ENCODE results near the gene IFNL4. TPM values are rescaled to one million over a fixed set of nuclear protein-coding genes. Genes with fewer than 3 reads are reported as not detected.
A peak's percentile ranks its signal among the peaks of the same experiment; 100 is the strongest.

Gene IFNL4
- total and polyA plus RNA-seq, 8 donors: not detected

DNA sequence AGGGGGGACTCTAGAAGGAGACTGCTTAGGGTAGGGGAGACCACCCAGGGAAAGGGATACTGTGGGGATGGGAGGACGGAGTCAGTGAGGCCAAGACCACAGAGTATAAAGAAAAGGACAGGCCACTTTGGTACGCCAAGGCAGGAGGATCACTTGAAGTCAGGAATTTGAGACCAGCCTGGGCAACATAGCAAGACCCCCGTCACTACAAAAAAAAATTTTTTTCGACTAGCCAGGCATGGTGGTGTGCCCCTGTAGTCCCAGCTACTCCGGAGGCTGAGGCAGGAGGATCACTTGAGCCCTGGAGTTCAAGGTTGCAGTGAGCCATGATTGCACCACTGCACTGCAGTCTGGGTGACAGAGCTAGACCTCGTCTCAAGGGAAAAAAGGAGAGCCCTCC, 10.4 kb downstream of the IFNL4 start:
- TF ChIP-seq, protein P1, sequence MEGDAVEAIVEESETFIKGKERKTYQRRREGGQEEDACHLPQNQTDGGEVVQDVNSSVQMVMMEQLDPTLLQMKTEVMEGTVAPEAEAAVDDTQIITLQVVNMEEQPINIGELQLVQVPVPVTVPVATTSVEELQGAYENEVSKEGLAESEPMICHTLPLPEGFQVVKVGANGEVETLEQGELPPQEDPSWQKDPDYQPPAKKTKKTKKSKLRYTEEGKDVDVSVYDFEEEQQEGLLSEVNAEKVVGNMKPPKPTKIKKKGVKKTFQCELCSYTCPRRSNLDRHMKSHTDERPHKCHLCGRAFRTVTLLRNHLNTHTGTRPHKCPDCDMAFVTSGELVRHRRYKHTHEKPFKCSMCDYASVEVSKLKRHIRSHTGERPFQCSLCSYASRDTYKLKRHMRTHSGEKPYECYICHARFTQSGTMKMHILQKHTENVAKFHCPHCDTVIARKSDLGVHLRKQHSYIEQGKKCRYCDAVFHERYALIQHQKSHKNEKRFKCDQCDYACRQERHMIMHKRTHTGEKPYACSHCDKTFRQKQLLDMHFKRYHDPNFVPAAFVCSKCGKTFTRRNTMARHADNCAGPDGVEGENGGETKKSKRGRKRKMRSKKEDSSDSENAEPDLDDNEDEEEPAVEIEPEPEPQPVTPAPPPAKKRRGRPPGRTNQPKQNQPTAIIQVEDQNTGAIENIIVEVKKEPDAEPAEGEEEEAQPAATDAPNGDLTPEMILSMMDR (IDR thresholded peaks at IDR 0.05): no peak
- TF ChIP-seq POLR2A (IDR thresholded peaks at IDR 0.05): no peak
- TF ChIP-seq EP300 (IDR thresholded peaks at IDR 0.05): no peak
- no peak for TF ChIP-seq POLR2AphosphoS5 (IDR thresholded peaks at IDR 0.05)
- peaks cover 0 to 37% (median 0%) of the 10 kb centered on the region in 3 donors for H3K27me3 ChIP-seq
- no peaks in the 10 kb centered on the region for H3K9me3 ChIP-seq
- H3K4me1 ChIP-seq: peaks cover 7 to 11% (median 9%) of the 10 kb centered on the region in 4 donors
- H3K36me3 ChIP-seq: no peaks in the 10 kb centered on the region
- DNase-seq: no peak
- H3K4me3 ChIP-seq: no peak overlapping the region
- peak overlapping the region; percentile 15 to 72 (median 59) for H3K27ac ChIP-seq
- intact Hi-C loops (cut with DNase I; ENCODE audit: low total_unique reads): no loop called here
- whole genome bisulfite sequencing, 5 donors: 81 to 92% (median 86%) methylated on average over 6 of the region's 6 CpGs

DNA sequence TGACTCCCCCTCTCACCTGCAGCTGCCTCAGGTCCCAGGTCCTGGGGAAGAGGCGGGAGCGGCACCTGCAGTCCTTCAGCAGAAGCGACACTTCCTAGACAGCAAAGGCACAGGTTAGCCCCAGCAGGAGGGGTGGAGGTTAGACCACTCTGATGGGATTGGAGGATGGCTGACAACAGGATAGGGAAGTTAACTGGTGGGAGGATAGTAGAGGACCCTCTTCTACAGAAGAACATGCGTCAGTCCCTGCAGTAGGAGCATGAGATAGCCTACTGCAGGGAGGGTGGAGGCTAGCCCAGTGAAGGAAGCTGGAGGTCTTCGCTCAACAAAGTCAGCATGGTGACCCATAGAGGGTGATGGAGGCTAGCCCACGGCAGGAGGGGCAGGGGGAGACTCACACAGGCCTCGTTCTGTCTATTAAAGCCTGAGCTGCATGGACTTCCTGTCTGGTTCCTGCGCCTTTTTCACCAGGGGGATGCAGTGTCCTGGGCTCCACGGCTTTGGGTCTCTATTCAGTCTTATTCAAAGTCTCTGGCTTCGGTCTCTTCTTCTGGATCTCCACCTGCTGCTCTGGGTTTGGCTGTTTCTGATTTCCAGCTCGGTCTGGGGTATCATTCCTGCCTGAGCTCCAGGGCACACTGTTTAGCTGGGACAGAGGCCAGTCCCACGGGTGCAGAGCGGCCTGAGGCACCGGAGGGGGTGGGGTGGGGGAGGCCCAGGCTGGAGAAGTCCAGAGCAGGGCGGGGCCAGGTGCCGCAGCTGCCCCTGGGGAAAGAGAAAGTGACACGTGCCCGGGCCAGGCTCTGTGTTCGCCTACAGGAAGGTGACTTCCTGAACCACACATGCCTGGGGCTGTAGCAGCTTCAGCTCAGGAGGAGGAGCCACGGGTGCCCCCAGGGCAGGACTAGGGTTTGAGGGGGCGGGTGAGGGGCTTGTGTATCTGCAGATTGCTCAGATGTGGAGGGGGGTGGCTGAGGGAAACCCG, 11.2 kb downstream of the IFNL4 start:
- Histone ChIP-seq H3K4me1 (peaks cover 7 to 11% (median 9%) of the 10 kb centered on the region in 4 donors), H3K27me3 (peaks cover 0 to 35% (median 0%) of the 10 kb centered on the region in 3 donors), H3K4me3 (peak overlapping the region in 1 of 4 donors; percentile 16), H3K9me3 (no peaks in the 10 kb centered on the region), H3K27ac (peak overlapping the region; percentile 15 to 72 (median 59)), H3K36me3 (no peaks in the 10 kb centered on the region)
- TF ChIP-seq POLR2A (IDR thresholded peaks at IDR 0.05): no peak
- no peak for TF ChIP-seq EP300 (IDR thresholded peaks at IDR 0.05)
- TF ChIP-seq, protein P1 (IDR thresholded peaks at IDR 0.05): no peak
- peak in 2 of 3 donors; percentile 58 to 66 for TF ChIP-seq POLR2AphosphoS5 (IDR thresholded peaks at IDR 0.05)
- intact Hi-C loops (cut with DNase I; ENCODE audit: low total_unique reads): no loop called here
- peak; percentile 92 to 93 for DNase-seq
- WGBS, 5 donors: 32 to 36% (median 33%) methylated on average over 21 to 22 of the region's 22 CpGs

DNA sequence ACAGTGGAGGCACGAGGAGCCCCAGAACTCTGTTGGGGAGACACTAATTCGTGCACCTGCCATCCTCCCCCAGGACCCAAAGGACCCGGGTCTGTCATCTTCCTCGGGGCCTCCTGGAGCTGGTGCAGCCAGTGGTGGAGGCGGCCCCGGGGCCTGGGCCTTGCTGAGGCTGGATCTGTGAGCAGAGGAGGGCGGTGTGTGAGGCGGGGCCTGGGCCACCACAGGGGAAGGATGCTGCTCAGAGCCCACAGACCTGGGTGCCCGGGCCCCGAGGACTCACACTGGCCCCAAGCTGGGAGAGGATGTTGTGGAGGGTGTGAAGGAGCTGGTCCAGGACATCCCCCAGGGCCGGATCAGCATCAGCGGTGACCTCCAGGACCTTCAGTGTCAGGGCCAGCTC, 12.1 kb downstream of the IFNL4 start:
- Histone ChIP-seq H3K27me3 (peaks cover 0 to 35% (median 0%) of the 10 kb centered on the region in 3 donors), H3K27ac (no peak overlapping the region), H3K36me3 (no peaks in the 10 kb centered on the region), H3K4me3 (no peak overlapping the region), H3K9me3 (no peaks in the 10 kb centered on the region), H3K4me1 (peaks cover 7 to 11% (median 9%) of the 10 kb centered on the region in 4 donors)
- intact Hi-C loops (cut with DNase I; ENCODE audit: low total_unique reads): no loop called here
- peak; percentile 8 to 37 for DNase-seq
- TF ChIP-seq, protein P1 (IDR thresholded peaks at IDR 0.05): no peak
- TF ChIP-seq POLR2A (IDR thresholded peaks at IDR 0.05) (no peak), POLR2AphosphoS5 (IDR thresholded peaks at IDR 0.05) (no peak), EP300 (IDR thresholded peaks at IDR 0.05) (no peak)
- WGBS, 5 donors: 60 to 85% (median 78%) methylated on average over 7 to 12 of the region's 12 CpGs

DNA sequence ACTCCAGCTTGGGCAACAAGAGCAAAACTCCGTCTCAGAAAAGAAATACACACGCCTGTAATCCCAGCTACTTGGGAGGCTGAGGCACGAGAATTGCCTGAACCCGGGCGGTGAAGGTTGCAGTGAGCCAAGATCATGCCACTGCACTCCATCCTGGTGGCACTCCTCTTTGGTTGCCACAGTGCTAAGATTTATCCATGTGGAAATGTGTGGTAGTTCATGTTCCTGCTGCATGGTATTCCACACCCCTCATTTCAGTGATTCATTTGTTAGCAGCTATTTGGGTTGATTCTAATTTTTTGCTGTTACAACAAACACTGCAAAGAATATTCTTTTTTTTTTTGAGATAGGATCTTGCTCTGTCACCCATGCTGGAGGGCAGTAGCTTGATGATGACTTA, 15.9 kb downstream of the IFNL4 start:
- Histone ChIP-seq H3K4me3 (no peak overlapping the region), H3K27ac (no peak overlapping the region), H3K4me1 (peaks cover 4 to 5% (median 4%) of the 10 kb centered on the region in 4 donors), H3K36me3 (no peaks in the 10 kb centered on the region), H3K27me3 (peaks cover 0 to 26% (median 0%) of the 10 kb centered on the region in 3 donors), H3K9me3 (no peaks in the 10 kb centered on the region)
- DNase-seq: no peak
- TF ChIP-seq POLR2AphosphoS5 (IDR thresholded peaks at IDR 0.05) (no peak), EP300 (IDR thresholded peaks at IDR 0.05) (no peak), POLR2A (IDR thresholded peaks at IDR 0.05) (no peak)
- TF ChIP-seq, protein P1 (IDR thresholded peaks at IDR 0.05): no peak
- intact Hi-C loops (cut with DNase I; ENCODE audit: low total_unique reads): no loop called here
- WGBS, 5 donors: 81 to 95% (median 91%) methylated on average over 5 of the region's 5 CpGs

Measured in stomach (tissue), 9 donors.